Measurements from ENCODE around the gene RHAG.
"Not testable (repeated sequence)": the region's sequence is repeated elsewhere in the genome, so short reads cannot be mapped to it uniquely, and the experiment has no call there.

The RHAG gene

DNA sequence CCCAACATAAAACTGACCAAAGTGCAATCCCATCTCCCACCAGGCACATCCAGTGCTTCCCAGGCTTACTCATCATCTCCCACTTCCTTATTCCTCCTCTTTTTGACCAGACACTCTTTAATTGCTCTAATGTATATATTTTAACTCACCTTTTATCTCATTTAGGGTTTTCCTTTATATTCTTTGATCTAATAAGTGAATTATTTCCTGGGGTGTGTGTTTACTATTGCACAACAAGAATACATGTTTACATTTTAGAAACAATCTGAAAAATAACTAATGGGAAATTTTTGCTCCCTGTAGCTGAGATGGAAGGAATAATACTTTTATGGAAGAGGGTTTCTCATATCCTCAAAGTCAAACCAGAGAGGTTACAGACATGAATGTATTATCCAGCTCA is 18.4 kb downstream of the RHAG start:
- H3K36me3 ChIP-seq (ENCODE audit: control insufficient read depth, insufficient read depth, low read length), result no peaks in the 10 kb centered on the region
- H3K27me3 ChIP-seq (replicated peaks; ENCODE audit: control insufficient read depth, insufficient read depth, low read length, poor library complexity, severe bottlenecking), result no peaks in the 10 kb centered on the region
- H3K9me3 ChIP-seq (ENCODE audit: control insufficient read depth, low read length), result no peaks in the 10 kb centered on the region
- H3K4me3 ChIP-seq (ENCODE audit: insufficient read depth, low read depth, low read length, poor library complexity, severe bottlenecking), result no peak overlapping the region
- DNase-seq, result no peak
- H3K4me1 ChIP-seq (ENCODE audit: control insufficient read depth, insufficient read depth, low read length, poor library complexity, severe bottlenecking), result no peaks in the 10 kb centered on the region
- no peak overlapping the region for H3K27ac ChIP-seq (ENCODE audit: insufficient read depth, low read length, poor library complexity, severe bottlenecking)

DNA sequence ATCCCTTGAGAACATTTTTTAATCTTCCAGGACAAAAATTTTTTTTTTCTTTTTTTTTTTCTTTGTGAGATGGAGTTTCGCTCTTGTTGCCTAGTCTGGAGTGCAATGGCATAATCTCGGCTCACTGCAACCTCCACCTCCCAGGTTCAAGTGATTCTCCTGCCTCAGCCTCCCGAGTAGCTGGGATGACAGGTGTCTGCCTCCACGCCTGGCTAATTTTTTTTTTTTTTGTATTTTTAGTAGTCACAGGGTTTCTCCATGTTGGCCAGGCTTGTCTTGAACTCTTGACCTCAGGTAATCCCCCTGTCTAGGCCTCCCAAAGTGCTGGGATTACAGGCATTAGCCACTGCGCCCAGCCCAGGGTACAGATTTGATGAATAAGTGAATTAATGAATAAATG is 22.5 kb downstream of the RHAG start:
- H3K27me3 ChIP-seq (replicated peaks; ENCODE audit: control insufficient read depth, insufficient read depth, low read length, poor library complexity, severe bottlenecking); H3K9me3 ChIP-seq (ENCODE audit: control insufficient read depth, low read length); H3K36me3 ChIP-seq (ENCODE audit: control insufficient read depth, insufficient read depth, low read length); DNase-seq; H3K4me1 ChIP-seq (ENCODE audit: control insufficient read depth, insufficient read depth, low read length, poor library complexity, severe bottlenecking); H3K27ac ChIP-seq (ENCODE audit: insufficient read depth, low read length, poor library complexity, severe bottlenecking); H3K4me3 ChIP-seq (ENCODE audit: insufficient read depth, low read depth, low read length, poor library complexity, severe bottlenecking): not testable (repeated sequence)

DNA sequence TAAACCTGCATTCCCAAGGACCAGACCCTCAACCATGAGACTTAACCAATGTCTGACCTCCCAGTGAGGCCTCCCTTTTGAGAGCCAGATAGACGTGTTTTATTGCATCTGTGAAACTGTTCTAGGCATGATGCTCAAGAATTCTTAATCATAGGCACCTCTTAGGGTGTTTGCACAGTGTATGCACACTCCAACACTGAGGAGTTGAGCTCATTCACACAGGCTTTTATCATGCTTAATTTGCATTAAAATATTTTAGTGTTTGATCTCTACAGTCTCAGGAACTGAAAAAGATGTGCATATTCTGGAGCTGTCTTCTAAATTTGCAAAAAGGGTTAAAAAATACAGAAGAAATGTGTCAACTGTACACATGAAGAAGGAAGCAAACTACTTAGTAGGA is 27.4 kb downstream of the RHAG start:
- no peak for DNase-seq
- H3K27me3 ChIP-seq (replicated peaks; ENCODE audit: control insufficient read depth, insufficient read depth, low read length, poor library complexity, severe bottlenecking), result no peaks in the 10 kb centered on the region
- H3K4me1 ChIP-seq (ENCODE audit: control insufficient read depth, insufficient read depth, low read length, poor library complexity, severe bottlenecking), result no peaks in the 10 kb centered on the region
- H3K27ac ChIP-seq (ENCODE audit: insufficient read depth, low read length, poor library complexity, severe bottlenecking), result no peak overlapping the region
- H3K4me3 ChIP-seq (ENCODE audit: insufficient read depth, low read depth, low read length, poor library complexity, severe bottlenecking), result no peak overlapping the region
- no peaks in the 10 kb centered on the region for H3K9me3 ChIP-seq (ENCODE audit: control insufficient read depth, low read length)
- no peaks in the 10 kb centered on the region for H3K36me3 ChIP-seq (ENCODE audit: control insufficient read depth, insufficient read depth, low read length)

DNA sequence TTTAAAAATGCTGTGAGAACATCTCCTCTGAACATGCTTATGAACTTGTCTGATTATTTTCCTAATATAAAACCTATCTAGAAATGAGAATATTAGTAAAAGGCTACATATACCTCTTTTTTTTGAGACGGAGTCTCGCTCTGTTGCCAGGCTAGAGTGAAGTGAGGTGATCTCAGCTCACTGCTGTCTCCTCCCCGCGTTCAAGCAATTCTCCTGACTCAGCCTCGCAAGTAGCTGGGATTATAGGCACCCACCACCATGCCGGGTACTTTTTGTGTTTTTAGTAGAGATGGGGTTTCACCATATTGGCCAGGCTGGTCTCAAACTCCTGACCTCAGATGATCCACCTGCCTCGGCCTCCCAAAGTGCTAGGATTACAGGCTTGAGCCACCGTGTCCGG is 28.4 kb downstream of the RHAG start:
- not testable (repeated sequence) for H3K4me1 ChIP-seq (ENCODE audit: control insufficient read depth, insufficient read depth, low read length, poor library complexity, severe bottlenecking); H3K27me3 ChIP-seq (replicated peaks; ENCODE audit: control insufficient read depth, insufficient read depth, low read length, poor library complexity, severe bottlenecking); DNase-seq; H3K36me3 ChIP-seq (ENCODE audit: control insufficient read depth, insufficient read depth, low read length); H3K27ac ChIP-seq (ENCODE audit: insufficient read depth, low read length, poor library complexity, severe bottlenecking); H3K4me3 ChIP-seq (ENCODE audit: insufficient read depth, low read depth, low read length, poor library complexity, severe bottlenecking); H3K9me3 ChIP-seq (ENCODE audit: control insufficient read depth, low read length)

DNA sequence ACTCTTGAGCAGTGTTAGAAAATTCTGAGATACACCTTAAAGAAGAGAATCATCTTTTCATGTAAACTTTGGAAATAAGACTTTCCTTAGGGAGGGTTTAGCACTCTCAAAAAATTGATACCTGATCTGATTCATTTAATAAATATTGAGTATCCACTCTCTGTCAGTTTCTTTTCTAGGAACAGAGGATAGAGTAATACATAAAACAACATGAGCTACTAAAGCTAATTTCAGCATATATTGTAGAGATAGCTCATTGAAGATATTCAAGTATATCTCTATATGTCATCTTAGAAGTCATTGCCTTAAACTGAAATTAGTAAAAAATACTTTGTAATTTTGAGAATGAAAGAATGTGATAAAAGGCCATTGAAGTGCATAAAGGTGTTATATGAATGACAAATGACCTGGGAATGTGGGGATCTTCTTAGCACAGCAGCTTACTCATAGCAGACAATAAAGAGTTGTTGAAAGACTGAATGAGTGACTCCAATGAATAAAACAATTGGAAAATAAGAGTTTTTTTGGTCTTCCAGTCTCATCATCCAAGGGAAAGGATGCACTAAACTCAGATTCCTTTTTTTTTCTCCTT is 29.2 kb downstream of the RHAG start:
- H3K9me3 ChIP-seq (ENCODE audit: control insufficient read depth, low read length), result no peaks in the 10 kb centered on the region
- no peak overlapping the region for H3K27ac ChIP-seq (ENCODE audit: insufficient read depth, low read length, poor library complexity, severe bottlenecking)
- H3K4me1 ChIP-seq (ENCODE audit: control insufficient read depth, insufficient read depth, low read length, poor library complexity, severe bottlenecking), result no peaks in the 10 kb centered on the region
- no peaks in the 10 kb centered on the region for H3K36me3 ChIP-seq (ENCODE audit: control insufficient read depth, insufficient read depth, low read length)
- DNase-seq, result no peak
- no peak overlapping the region for H3K4me3 ChIP-seq (ENCODE audit: insufficient read depth, low read depth, low read length, poor library complexity, severe bottlenecking)
- no peaks in the 10 kb centered on the region for H3K27me3 ChIP-seq (replicated peaks; ENCODE audit: control insufficient read depth, insufficient read depth, low read length, poor library complexity, severe bottlenecking)

DNA sequence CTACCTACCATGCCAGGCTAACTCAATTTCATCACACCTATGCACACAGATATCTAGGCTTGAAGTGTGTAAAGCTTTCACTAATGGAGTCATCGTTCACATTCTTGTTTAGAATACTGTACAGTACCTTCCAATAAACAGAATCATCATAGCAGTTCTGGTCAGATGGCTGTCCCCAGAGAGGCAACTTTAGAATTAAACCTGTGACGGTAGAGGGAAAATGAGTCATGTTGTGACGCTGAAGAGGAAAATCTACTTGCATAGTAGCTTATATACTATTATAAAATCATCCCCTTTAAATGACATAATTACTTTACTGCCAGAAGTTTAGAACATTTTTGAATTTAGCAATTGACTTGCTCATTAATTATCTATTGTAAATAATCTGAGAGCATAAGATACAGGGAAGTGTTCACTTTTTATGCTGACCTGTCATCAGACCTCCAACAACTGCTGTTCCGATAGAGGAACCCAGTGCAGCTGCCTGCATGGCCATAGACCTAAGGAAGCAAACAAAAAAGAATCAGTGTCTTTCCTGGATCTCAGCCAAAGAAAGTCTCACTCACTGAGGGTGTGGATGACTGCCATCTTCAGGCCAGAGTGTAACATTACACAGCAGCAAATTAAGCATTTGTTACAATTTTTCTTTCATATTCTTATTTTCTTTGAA is 29.8 kb downstream of the RHAG start:
- H3K4me3 ChIP-seq (ENCODE audit: insufficient read depth, low read depth, low read length, poor library complexity, severe bottlenecking), result no peak overlapping the region
- no peak for DNase-seq
- no peaks in the 10 kb centered on the region for H3K9me3 ChIP-seq (ENCODE audit: control insufficient read depth, low read length)
- H3K4me1 ChIP-seq (ENCODE audit: control insufficient read depth, insufficient read depth, low read length, poor library complexity, severe bottlenecking), result no peaks in the 10 kb centered on the region
- no peaks in the 10 kb centered on the region for H3K36me3 ChIP-seq (ENCODE audit: control insufficient read depth, insufficient read depth, low read length)
- H3K27ac ChIP-seq (ENCODE audit: insufficient read depth, low read length, poor library complexity, severe bottlenecking), result no peak overlapping the region
- no peaks in the 10 kb centered on the region for H3K27me3 ChIP-seq (replicated peaks; ENCODE audit: control insufficient read depth, insufficient read depth, low read length, poor library complexity, severe bottlenecking)

DNA sequence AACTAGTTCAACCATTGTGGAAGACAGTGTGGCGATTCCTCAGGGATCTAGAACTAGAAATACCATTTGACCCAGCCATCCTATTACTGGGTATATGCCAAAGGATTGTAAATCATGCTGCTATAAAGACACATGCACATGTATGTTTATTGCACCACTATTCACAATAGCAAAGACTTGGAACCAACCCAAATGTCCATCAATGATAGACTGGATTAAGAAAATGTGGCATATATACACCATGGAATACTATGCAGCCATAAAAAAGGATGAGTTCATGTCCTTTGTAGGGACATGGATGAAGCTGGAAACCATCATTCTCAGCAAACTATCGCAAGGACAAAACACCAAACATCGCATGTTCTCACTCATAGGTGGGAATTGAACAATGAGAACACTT is 32.6 kb downstream of the RHAG start:
- H3K27me3 ChIP-seq (replicated peaks; ENCODE audit: control insufficient read depth, insufficient read depth, low read length, poor library complexity, severe bottlenecking); H3K36me3 ChIP-seq (ENCODE audit: control insufficient read depth, insufficient read depth, low read length); DNase-seq; H3K4me1 ChIP-seq (ENCODE audit: control insufficient read depth, insufficient read depth, low read length, poor library complexity, severe bottlenecking); H3K4me3 ChIP-seq (ENCODE audit: insufficient read depth, low read depth, low read length, poor library complexity, severe bottlenecking); H3K27ac ChIP-seq (ENCODE audit: insufficient read depth, low read length, poor library complexity, severe bottlenecking); H3K9me3 ChIP-seq (ENCODE audit: control insufficient read depth, low read length): not testable (repeated sequence)

DNA sequence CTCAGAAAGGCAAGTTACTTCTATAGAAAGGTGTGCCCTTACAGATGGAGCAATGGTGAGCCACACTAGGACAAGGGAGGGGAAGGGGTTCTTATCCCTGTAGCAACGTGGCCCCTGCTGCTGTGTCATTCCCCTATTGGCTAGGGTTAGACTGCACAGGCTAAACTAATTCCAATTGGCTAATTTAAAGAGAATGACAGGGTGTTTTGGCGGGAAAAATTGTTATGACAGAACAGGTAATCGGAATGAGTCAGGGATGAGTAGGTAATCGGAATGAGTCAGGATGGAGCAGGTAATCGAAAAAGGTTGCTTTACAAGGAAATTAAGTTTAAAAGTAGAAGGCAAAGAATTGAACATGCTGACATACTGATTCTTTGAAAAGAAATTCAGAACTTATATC is 49.4 kb downstream of the RHAG start:
- H3K27ac ChIP-seq (ENCODE audit: insufficient read depth, low read length, poor library complexity, severe bottlenecking); H3K4me3 ChIP-seq (ENCODE audit: insufficient read depth, low read depth, low read length, poor library complexity, severe bottlenecking); DNase-seq; H3K4me1 ChIP-seq (ENCODE audit: control insufficient read depth, insufficient read depth, low read length, poor library complexity, severe bottlenecking); H3K36me3 ChIP-seq (ENCODE audit: control insufficient read depth, insufficient read depth, low read length); H3K9me3 ChIP-seq (ENCODE audit: control insufficient read depth, low read length); H3K27me3 ChIP-seq (replicated peaks; ENCODE audit: control insufficient read depth, insufficient read depth, low read length, poor library complexity, severe bottlenecking): not testable (repeated sequence)

DNA sequence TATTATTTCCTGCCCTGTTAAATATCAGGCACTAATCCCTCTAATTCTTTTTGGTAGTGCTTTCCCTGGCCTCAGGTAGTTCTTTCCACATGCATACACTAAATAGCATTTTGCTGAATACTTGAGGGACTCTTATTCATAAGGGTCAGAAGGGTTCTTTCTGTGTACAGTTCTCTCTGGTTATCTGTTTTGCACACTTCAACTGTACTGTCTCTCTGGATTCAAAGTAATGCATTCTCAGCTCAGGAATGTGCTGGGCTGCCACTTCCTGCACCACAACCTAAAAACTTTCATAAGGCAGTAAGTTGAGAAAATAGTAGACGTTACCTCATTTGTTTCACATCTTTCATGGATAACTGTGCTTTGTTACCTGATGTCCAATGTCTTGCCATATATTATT is 54.1 kb downstream of the RHAG start:
- DNase-seq, result no peak
- no peaks in the 10 kb centered on the region for H3K36me3 ChIP-seq (ENCODE audit: control insufficient read depth, insufficient read depth, low read length)

DNA sequence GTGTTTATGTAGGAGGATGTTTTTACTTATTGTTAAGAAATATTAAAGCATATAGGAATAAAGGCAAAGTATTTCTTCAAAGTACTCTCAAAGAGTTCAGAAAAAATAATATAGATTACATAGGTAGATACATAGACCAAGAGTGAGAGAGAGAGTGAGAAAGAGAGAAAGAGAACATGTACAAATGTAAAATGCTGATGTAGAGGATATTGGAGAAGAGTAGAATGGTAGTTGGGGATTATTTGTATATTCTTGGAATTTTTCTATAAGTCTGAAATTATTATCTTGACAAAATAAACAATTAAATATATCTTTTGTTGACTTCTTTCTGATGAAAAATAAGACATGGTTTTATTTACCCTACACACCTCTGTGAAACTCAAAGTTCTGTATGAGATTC is 57.0 kb downstream of the RHAG start:
- Histone ChIP-seq H3K4me3 (ENCODE audit: insufficient read depth, low read depth, low read length, poor library complexity, severe bottlenecking) (no peak overlapping the region), H3K36me3 (ENCODE audit: control insufficient read depth, insufficient read depth, low read length) (no peaks in the 10 kb centered on the region)
- no peak for DNase-seq

More for the DNA sequence above, 54.1 kb downstream of the RHAG start:
- Histone ChIP-seq H3K4me1 (ENCODE audit: control insufficient read depth, insufficient read depth, low read length, poor library complexity, severe bottlenecking) (no peaks in the 10 kb centered on the region), H3K4me3 (ENCODE audit: insufficient read depth, low read depth, low read length, poor library complexity, severe bottlenecking) (no peak overlapping the region), H3K27ac (ENCODE audit: insufficient read depth, low read length, poor library complexity, severe bottlenecking) (no peak overlapping the region), H3K9me3 (ENCODE audit: control insufficient read depth, low read length) (no peaks in the 10 kb centered on the region), H3K27me3 (replicated peaks; ENCODE audit: control insufficient read depth, insufficient read depth, low read length, poor library complexity, severe bottlenecking) (no peaks in the 10 kb centered on the region)

More for the DNA sequence above, 57.0 kb downstream of the RHAG start:
- Histone ChIP-seq H3K9me3 (ENCODE audit: control insufficient read depth, low read length) (no peaks in the 10 kb centered on the region), H3K27ac (ENCODE audit: insufficient read depth, low read length, poor library complexity, severe bottlenecking) (no peak overlapping the region), H3K27me3 (replicated peaks; ENCODE audit: control insufficient read depth, insufficient read depth, low read length, poor library complexity, severe bottlenecking) (no peaks in the 10 kb centered on the region), H3K4me1 (ENCODE audit: control insufficient read depth, insufficient read depth, low read length, poor library complexity, severe bottlenecking) (no peaks in the 10 kb centered on the region)

All from effector memory CD4-positive, alpha-beta T cell (primary cell).